Umbilical cord (tissue), 2 donors: Measurements from ENCODE around the gene WDR90. TPM values are rescaled to one million over a fixed set of nuclear protein-coding genes. Genes with fewer than 3 reads are reported as not detected.
A peak's percentile ranks its signal among the peaks of the same experiment; 100 is the strongest.

ENCODE experiments used
- DNase-seq: peaks from one replicate; pipeline ENCODE4 v3.0.0-alpha.2; 2015; ENCODE audit warnings: low spot score
- total RNA-seq: library from RNA; depleted of rRNA; stranded (reverse); fragments of >200 nt; gene quantifications from one replicate; pipeline ENCODE4 v1.2.3, GENCODE V29; 2014; ENCODE audit warnings: low replicate concordance; ENCODE audit not compliant: insufficient read depth

WDR90 gene
- total RNA-seq, 1 donor from 2014 or later: 30.8 TPM

DNA sequence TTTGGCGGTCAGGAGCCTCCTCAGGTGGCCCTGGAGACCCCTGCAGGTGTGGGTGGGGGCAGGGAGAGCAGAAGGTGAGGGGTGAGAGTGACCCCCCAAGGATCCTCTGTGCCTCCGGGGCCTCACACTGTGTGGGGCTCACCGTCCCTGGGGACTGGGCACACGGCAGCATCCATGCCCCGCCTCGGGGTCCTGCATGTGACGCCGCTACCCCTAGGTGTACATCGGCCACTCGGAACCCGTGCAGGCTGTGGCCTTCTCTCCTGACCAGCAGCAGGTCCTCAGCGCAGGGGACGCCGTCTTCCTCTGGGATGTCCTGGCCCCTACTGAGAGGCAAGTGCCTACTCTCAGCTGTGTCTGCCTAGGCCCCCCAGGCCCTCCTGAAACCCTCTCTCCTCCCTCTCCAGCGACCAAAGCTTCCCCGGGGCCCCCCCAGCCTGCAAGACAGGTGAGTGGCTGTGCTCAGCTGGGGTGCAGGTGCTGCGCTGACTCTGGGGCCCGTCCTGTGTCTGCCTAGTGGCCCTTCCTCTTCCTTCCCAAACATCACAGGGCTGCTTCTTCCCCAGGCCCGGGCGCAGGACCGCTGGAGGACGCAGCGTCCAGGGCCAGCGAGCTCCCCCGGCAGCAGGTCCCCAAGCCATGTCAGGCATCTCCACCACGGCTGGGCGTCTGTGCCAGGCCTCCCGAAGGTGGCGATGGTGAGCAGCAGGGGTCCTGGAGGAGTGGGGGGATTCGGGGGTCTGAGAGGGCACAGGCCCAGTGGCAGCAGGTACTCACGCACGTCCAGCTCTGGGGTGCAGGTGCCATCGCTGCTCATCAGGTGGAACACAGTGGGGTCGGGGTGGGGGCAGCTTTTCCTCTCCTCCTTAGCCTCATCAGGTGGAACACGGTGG, 9.8 kb downstream of the WDR90 start:
- DNase-seq: no peak

DNA sequence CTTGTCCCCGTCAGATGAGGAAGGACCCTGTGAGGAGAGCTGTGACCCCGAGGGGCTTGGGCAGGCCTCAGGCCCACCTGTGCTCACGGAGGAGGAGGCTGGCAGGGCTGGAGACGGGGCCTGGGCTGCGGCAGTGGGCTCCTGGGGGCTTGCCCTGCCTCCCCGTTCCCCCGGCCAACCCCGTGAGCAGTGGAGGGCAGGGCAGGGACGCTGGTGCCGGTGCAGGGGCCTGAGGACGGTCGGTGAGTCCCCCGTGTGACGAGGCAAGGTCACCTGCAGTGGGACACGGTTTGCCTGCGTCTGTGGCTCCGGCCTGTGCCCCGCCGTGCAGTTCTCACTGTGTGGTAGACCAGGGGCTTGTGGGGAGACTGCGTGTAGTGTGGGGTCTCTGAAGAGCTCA, 10.5 kb downstream of the WDR90 start:
- DNase-seq: no peak

DNA sequence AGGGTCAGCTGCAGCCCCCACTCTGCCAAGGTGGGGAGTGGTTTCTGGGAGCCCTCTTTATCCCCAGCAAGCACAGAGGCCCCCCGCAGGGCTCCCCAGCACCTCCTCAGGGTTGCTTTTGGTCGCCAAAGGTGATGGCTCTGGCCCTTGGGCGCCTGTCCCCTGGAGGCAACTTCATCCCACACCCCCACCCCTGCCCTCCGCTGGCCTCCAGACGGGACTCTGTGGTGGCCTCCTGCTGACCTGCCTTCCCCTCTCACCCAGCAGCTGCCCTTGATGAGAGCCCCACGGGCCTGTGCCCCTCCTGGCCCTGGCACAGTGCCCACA, 10.9 kb downstream of the WDR90 start:
- DNase-seq: no peak

GRCh38 chr16:660459-661183, 11.5 kb downstream of the WDR90 start:
- DNase-seq: peak; percentile 66

DNA sequence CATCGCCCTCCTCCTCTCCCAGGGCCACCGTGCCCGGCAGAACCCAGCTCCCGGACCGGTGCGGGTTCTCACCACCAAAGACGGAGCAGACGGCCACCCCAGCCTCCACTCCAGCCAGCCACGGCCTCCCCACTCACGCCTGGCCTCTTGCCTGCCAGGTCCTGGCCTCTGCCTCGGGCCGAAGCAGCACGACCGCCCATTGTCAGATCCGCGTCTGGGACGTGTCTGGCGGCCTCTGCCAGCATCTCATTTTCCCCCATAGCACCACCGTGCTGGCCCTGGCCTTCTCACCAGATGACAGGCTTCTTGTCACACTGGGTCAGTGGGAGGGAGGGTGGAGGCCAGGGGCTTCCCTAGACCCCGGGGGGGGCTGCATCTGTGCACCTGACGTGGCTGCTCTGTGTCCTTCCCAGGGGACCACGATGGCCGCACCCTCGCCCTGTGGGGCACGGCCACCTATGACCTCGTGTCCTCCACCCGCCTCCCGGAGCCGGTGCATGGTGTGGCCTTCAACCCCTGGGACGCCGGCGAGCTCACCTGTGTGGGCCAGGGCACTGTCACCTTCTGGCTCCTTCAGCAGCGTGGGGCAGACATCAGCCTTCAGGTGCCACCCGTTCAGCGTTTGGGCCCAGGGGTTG, 12.1 kb downstream of the WDR90 start:
- DNase-seq: no peak

DNA sequence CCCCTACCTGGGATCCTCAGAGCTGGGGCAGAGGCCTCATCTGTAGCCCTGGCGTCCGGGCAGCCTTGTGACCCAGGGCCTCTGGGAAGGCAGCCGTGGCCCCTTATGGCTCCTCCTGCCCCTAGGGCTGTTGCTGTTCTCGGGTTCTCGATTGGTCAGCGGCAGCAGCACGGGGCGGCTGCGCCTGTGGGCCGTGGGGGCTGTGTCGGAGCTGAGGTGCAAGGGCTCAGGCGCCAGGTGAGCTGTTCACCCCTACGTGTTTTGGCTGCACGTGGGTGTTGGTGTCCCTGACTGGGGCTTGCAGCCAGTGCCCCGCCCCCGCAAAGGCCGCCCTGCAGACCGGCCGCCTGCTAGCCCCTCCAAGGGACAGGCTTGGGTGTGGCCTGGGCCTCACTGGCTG, 12.9 kb downstream of the WDR90 start:
- DNase-seq: no peak

DNA sequence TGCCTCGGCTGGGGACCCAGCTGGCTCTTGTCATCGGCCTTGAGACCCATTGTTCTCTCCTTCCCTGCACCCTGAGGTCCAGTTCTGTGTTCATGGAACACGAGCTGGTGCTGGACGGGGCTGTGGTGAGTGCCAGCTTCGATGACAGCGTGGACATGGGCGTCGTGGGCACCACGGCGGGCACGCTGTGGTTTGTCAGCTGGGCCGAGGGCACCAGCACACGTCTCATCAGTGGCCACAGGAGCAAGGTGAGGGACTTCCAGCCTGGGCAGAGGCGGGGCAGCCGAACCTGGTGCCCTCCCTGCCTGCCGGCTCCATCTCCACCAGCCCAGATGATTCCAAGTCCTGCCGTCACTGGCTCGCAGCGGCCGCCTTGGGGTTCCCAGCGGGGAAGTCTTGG, 13.4 kb downstream of the WDR90 start:
- no peak for DNase-seq

DNA sequence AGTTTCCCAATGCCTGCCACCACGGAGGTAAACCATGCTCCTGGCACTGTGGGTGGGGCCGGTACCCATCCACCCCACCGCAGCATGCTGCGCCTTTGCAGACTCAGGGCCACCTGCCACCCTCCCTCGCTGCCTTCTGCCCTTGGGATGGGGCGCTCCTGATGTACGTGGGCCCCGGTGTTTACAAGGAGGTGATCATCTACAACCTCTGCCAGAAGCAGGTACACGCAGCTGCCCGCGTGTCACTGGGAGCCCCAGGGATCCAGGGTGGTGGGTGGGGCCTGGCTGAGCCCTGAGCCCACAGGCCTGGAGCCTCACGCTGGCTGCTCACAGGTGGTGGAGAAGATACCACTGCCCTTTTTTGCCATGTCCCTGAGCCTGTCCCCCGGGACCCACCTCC, 17.4 kb downstream of the WDR90 start:
- no peak for DNase-seq

DNA sequence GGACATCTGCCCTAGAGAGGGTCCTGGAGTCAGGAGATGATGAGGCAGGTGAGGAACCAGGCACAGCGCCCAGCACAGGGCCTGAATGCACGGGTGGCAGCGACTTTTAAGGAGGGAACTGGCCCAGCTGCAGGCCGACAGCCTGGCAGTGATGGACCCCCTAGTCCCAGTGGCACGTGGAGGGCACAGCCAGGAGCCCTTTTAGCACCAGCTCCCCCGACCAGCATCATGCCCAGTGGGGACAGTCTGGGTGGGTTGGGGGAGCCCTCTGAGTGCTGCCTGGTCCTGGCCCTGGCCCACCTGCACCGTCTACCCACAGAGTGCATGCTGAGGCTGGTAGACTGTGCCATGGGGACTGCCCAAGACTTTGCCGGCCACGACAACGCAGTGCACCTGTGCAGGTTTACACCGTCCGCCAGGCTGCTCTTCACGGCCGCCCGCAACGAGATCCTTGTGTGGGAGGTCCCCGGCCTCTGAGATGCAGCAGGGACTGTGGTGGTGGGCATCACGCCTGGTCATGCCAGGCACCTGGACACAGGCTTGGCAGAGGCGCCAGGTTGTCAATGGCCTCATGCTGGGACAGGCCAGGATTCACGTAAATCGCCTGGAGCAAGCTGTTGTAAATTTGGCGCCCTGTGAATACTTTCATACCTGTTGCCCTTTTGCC, 18.1 kb downstream of the WDR90 start:
- no peak for DNase-seq

- DNase-seq: peak; percentile 94
Observed at GRCh38 chr16:667780-668518, 18.8 kb downstream of the WDR90 start, which contains the start of gene RHOT2. TSS of gene RHOT2 (plus strand) at chr16:668132. CDS start at chr16:668200, 68 bp downstream.

GRCh38 chr16:668519-669171, 19.5 kb downstream of the WDR90 start:
- no peak for DNase-seq

GRCh38 chr16:669666-670065, 20.5 kb downstream of the WDR90 start:
- DNase-seq: no peak

- no peak for DNase-seq
Observed at GRCh38 chr16:670485-671352, 21.6 kb downstream of the WDR90 start.

- no peak for DNase-seq
Observed at GRCh38 chr16:671353-672131, 22.4 kb downstream of the WDR90 start.

- no peak for DNase-seq
Observed at GRCh38 chr16:672371-672770, 23.2 kb downstream of the WDR90 start.

DNA sequence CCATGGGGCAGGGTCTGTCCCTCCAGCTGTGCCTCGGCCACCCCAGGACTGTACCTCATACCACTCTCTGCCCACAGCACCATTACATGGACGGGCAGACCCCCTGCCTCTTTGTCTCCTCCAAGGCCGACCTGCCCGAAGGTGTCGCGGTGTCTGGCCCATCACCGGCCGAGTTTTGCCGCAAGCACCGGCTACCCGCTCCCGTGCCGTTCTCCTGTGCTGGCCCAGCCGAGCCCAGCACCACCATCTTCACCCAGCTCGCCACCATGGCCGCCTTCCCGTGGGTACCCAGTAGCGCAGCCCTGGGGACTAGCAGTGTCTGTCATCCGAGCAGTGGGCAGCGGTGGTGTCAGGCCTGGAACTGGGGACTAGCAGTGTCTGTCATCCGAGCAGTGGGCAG, 23.7 kb downstream of the WDR90 start:
- no peak for DNase-seq

- no peak for DNase-seq
Observed at GRCh38 chr16:673399-673991, 24.3 kb downstream of the WDR90 start.

DNA sequence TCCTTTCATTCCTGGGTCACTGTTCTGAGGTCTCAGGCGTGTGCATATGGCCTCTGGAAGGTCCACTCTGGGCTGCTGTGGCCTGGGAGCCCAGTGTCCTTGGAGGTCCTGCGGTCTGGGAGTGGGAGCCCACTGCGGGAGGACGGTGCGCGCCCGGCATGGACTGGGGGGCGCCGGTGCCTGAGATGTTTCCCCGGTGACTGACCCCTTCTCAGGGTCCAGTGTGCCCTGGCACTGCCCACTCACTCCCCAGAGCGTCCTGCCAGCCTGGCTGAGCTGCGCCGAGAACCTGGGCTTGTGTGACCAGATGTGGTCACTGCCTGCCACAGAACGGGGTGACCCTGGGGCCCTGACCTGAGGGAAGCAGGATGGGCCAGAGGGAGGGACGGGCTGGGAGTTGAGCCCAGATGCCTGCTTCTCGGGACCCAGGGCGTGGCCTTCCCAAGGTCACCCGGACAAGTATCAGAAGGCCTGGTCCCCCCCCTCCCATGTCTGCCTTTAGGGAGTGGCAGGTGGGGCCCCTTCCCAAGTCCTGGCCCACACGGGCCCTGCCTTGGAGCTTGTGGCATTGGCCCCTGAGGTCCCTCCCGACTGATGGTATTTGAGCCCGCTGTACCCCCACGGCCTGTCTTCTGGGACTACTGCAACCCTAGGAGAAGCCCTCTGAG, 25.2 kb downstream of the WDR90 start:
- DNase-seq: no peak
